Nephron (organoid): ENCODE data around the gene KIF21A.

Experiments used
- H3K27ac Mint-ChIP-seq, 3 experiments: 2 replicates each; pipeline ENCODE4 v1.8.0; 2020; ENCODE audit warnings: mixed read lengths in 3 of 3, mild to moderate bottlenecking in 2 of 3, moderate library complexity in 1 of 3
- H3K27me3 Mint-ChIP-seq: 2 replicates; pipeline ENCODE4 v1.8.0; 2021; ENCODE audit warnings: low read depth, mild to moderate bottlenecking, moderate library complexity, mixed read lengths
- H3K36me3 Mint-ChIP-seq: 2 replicates; pipeline ENCODE4 v1.8.0; 2020; ENCODE audit warnings: low read depth, mixed read lengths
- H3K4me1 Mint-ChIP-seq: 2 replicates; pipeline ENCODE4 v1.8.0; 2020; ENCODE audit warnings: mixed read lengths
- H3K4me3 Mint-ChIP-seq, 3 experiments: 2 replicates each; pipeline ENCODE4 v1.8.0; 2020; ENCODE audit warnings: mild to moderate bottlenecking in 3 of 3, mixed read lengths in 3 of 3, moderate library complexity in 2 of 3
- H3K9me3 Mint-ChIP-seq: 2 replicates; pipeline ENCODE4 v1.8.0; 2020; ENCODE audit warnings: mixed read lengths
- TF ChIP-seq, protein P1 (sequence below), 3 experiments: fragments of 200-600 bp; sonication (generic); IDR thresholded peaks; one replicate each; pipeline ENCODE4 v1.5.0; 2021; ENCODE audit warnings: antibody characterized with exemption in 3 of 3; ENCODE audit not compliant: unreplicated experiment in 3 of 3

The KIF21A gene

DNA sequence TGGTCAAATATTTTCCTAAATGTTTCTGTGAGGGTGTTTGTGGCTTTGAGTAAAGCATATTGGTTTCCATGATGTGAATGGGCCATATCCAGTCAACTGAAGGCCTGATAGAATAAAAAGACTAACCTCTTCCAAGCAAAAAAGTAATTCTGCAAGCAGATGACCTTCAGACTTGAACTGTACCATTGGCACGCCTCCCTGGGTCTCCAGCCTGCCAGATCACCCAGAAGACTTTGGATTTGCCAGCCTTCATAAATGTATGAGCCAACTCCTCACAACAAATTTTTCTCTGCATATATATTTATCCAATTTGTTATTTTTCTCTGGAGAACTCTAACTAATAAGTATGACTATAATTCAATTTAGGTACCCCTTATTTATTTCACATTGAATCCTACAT lies 190.3 kb downstream of the KIF21A start:
- H3K27ac Mint-ChIP-seq: no peak overlapping the region

More for the DNA sequence above, 190.3 kb downstream of the KIF21A start:
- Mint-ChIP-seq H3K4me1 (no peaks in the 10 kb centered on the region), H3K4me3 (no peak overlapping the region), H3K27me3 (no peaks in the 10 kb centered on the region), H3K9me3 (no peaks in the 10 kb centered on the region), H3K36me3 (no peaks in the 10 kb centered on the region)
- TF ChIP-seq, protein P1, sequence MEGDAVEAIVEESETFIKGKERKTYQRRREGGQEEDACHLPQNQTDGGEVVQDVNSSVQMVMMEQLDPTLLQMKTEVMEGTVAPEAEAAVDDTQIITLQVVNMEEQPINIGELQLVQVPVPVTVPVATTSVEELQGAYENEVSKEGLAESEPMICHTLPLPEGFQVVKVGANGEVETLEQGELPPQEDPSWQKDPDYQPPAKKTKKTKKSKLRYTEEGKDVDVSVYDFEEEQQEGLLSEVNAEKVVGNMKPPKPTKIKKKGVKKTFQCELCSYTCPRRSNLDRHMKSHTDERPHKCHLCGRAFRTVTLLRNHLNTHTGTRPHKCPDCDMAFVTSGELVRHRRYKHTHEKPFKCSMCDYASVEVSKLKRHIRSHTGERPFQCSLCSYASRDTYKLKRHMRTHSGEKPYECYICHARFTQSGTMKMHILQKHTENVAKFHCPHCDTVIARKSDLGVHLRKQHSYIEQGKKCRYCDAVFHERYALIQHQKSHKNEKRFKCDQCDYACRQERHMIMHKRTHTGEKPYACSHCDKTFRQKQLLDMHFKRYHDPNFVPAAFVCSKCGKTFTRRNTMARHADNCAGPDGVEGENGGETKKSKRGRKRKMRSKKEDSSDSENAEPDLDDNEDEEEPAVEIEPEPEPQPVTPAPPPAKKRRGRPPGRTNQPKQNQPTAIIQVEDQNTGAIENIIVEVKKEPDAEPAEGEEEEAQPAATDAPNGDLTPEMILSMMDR (IDR thresholded peaks at IDR 0.05; ENCODE audit: unreplicated experiment in 3 of 3): no peak
